GM04504 (cell line): Measurements from ENCODE around the gene CCNG2.
A peak's percentile ranks its signal among the peaks of the same experiment; 100 is the strongest.

Experiments
- DNase-seq: peaks from one replicate; pipeline ENCODE4 v3.0.0-alpha.2; 2012; ENCODE audit warnings: low read depth

Gene CCNG2

GRCh38 chr4:77178560-77178959 lies 21.6 kb downstream of the CCNG2 start:
- no peak for DNase-seq

DNA sequence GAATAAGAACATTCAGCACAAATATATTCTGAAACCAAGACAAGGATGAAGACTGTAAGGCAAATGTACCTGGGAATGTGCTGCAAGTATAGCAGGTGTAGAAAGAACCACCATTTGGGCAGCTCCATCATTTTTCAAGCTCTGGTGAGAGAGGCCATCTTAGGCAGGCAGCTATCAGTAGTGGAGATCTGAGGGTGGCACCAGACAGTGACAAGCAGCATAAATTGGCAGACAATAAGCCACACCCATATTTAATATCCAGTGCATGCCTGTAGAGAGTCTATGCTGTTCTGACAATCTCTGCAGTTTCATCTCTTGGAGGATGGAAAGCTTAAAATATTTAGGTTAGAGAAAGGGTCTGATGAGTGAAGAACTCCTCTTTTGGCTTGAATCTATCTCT lies 22.5 kb downstream of the CCNG2 start:
- DNase-seq, result no peak

DNA sequence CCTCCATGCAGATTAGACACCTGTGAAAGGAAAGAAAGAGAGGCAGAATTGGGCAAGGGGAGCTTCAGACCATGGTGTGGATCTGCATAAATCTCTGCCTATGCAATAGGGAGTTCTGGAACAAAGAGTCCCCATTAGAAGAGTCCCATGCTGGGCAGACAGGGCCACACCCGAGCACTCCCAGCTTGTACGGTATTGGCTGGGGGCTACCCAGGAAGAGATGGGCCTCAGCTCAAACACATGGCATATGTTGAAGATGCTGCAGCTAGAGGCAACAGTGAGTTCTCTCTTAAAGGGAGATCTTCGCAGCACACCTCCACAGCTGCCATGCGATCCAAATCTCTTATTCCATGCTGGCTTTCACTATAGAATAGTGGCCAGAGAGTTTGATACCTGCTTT lies 24.7 kb downstream of the CCNG2 start:
- no peak for DNase-seq

DNA sequence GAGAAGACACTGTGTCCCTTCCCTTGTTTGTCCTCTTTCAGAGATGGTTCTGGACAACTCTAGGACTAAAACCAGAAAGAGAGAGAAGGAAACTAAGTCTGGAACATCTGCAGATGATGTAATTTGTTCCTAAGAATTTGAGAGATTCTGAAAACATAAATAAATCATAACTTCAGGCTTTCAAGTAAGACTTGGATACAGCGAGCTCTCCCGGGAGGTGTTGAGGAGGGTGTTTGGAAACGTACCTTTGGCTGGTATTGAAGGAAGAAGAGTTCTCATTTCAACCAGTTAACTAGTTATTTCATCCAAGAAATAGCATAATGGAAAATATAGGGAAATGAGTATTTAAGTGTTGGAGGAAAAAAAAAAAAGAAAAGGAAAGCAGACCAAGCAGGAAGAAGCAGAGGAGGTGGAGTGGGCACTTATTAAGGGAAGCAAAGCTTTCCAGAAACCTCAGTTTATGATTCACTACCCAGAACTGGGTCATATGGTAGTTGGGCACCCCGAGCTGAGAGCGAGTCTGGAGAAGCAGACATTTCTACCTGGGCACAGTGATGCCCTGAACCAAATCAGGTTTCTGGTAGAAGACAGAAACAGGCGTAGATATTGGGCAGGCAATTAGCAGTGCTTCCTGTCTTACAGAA lies 26.9 kb downstream of the CCNG2 start:
- no peak for DNase-seq

DNA sequence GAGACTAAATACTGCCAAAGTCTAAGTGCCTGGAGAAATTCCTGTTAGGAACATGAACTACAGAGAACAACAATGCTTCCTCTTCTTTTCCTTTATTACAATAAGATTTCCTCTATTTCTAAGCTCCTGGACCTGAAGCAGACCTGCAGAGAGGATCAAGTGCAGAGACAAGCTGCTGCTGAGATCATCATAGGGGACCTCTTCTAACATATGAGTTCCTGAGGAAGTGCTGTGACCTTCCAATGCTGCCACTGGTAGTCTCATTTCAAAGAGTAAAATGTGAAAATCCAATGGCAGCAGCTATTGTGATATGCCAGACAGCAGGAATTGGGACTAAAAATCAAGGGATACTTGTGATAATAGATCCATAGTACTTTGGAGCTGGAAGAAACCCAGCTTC lies 28.0 kb downstream of the CCNG2 start:
- no peak for DNase-seq

GRCh38 chr4:77185686-77186085 lies 28.7 kb downstream of the CCNG2 start:
- no peak for DNase-seq

GRCh38 chr4:77187322-77187721 lies 30.3 kb downstream of the CCNG2 start:
- no peak for DNase-seq

- no peak for DNase-seq
Observed at GRCh38 chr4:77188498-77189220, 31.7 kb downstream of the CCNG2 start.

DNA sequence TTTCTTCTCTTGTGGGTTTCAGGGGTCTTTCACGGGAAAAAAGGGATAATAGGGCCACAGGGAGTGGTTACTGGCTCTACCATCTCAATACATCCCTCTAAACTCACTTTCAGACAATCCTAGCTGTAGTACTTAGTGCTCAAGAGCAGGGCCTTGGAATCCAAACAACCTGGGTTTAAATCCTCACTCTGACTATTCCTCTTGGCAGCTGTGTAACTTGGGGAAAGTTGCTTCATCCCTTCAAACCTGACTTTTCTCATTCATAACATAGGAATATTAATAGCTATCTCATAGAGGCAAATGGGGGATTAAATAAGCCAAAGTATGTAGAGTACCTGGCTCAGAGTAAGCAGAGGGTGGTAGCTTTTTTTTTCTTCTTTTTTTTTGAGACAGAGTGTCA lies 32.4 kb downstream of the CCNG2 start:
- no peak for DNase-seq

- no peak for DNase-seq
Observed at GRCh38 chr4:77190053-77190452, 33.0 kb downstream of the CCNG2 start.

GRCh38 chr4:77193046-77193445 lies 36.0 kb downstream of the CCNG2 start:
- no peak for DNase-seq

DNA sequence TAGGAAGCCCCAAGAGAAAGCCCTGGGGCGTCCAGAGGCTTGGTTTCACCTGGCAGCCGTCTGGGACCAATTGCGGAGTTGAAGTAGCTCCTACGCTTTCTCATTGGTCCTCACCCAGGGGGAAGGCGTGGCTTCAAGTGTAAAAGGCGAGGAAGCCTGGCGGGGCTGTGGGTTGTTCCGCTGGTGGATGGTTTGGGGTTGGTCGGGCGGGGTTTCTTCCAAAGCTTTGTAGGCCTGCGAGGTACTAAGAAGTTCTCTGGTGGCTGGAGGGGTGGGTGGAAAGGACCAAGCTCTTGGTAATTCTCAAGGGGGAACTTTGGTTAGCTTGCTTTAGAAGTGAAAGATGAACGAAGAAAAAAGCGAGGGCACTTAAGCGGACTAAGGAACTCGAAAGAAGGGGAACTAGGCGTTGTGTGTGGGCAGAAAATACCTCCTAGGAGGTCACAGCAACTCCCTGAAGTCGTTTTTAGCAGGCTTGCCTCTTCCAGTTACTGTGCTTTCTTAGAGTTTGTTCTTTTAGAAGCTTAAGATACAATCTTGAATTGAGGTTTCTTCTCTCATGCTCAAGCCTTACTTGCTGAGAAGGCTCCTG lies 36.6 kb downstream of the CCNG2 start:
- DNase-seq, result no peak

DNA sequence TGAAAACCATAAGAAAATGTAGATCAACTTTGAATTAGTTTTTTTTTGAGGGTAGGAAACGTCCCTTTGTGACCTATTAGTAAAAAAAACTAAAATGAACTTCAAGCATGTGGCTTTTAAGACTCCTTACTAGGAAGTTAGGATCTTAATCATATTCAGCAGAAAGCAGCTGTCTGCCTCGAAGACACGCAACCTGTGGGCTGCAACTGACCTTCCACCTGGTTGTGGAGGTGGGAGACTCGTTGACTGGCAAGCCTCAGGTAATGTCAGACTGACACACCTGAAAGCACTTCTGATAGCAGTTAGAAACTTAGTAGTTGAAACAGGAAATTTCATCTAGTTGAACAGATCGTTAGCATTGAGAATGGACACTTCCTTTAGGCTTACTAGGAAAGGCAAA lies 37.4 kb downstream of the CCNG2 start:
- DNase-seq, result no peak

DNA sequence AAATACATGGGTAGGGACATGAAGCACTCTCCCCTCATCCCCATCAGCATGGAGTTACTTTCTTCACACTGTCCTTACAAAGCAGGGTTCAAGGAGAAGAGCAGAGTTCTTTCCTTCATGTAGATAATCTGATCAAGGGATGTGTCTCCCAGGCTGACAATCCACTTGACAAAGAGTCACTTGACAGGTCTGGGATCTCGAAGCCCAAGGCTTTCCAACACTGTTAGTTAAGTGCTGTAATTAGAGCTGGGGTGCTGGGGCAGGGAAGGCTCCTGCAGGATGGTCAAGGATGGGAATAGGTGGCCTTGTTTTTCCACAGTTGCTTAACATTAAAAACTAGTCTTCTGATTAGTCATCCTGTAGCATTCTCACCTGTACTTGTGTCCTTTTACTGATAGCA lies 38.0 kb downstream of the CCNG2 start:
- no peak for DNase-seq

DNA sequence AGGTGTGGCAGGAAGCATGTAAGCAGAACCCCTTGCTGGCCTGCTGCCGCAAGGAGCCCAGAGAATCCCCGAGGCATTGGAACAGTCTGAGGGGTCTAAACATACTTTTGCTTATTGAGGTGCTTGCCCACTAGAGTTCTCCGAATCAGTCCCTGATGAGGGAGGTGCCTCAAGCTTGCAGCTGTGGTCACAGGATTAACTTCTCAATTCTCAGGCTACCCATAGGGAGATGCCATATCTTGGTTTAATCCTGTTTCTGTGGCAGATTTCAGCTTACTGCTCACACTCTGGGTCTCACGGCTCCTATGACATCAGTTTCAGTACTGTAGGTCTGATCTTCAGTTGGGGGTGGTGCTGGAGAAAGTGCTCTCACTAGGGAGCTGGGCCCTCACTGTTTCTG lies 39.9 kb downstream of the CCNG2 start:
- no peak for DNase-seq

DNA sequence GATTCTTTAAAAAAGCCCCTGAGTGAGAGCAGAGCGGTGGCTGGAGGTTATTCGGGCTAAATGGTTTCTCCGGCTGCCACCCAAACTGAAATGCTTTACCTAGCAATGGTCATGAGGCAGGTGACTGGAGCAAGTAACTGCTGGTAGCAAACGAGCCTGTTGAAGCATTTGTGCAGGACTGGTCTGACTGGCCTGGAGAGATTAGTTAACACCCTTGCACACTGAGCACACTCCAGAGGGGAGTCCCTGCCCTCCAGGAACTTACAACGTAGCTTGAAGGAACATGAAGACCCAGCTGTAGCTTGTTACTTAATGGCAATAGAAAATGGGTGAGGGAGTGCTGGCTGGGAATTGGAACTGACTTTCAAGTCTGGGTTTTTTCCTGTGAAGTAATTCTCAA lies 40.4 kb downstream of the CCNG2 start:
- DNase-seq, result no peak

- DNase-seq, result no peak
Observed at GRCh38 chr4:77197831-77198230, 40.8 kb downstream of the CCNG2 start.

DNA sequence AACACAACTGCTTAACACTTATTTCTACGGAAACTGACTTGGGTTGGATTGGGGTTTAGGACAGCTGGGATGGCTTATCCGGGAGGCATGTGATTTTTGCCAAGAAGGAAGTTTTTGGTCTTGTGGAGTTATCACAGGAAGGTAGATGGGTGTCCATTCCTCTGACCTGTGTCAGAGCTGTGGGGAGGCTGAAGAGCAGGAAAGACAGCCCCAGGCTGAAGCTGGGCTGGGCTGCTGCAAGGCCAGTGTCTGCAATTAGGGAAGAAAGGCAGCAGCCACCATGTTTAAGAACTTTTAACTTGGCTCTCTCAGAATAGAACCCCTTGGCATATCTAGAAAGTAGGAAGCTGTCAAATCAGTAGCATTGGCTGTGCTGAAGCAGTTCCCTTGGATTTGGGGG lies 42.3 kb downstream of the CCNG2 start:
- DNase-seq, result no peak

- DNase-seq, result no peak
Observed at GRCh38 chr4:77199701-77200100, 42.7 kb downstream of the CCNG2 start.

GRCh38 chr4:77201343-77201742 lies 44.3 kb downstream of the CCNG2 start:
- DNase-seq, result no peak

DNA sequence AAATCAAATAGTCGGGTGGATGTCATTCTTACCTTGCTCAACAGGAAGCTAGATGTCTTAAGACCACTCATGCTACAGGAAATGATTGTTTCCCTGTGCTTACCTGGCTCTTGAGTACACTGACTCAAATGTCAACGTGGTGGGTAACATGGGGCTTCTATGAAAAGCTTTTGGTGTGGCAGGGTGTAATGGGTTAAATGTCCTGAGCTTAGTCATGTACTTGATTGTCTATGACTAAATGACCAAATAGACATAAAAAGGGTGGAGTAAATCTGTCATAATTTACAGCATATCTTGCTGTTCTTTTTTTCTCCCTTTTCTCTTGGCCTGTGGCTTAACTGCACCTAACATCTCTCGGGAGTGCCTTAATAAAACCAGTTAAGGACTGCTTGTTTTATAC lies 44.9 kb downstream of the CCNG2 start:
- DNase-seq, result no peak

DNA sequence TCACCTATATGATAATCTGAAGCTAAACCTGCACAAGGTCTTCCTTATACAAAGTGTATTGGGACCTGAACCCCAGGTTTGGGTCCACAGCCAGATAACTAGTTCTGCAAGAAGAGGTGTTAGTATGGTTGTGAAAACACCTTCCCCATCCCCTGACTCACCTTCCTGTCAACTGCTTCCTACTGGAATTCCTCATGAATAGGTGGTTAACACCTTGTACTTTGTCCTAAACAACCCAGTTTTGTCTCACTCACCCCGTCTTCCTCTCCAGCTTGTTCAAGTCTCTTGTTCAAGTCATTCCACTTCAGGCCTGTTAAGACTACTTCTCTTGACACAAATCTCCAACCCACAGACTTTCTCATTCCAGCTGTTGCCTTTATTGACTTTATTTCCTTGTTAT lies 45.5 kb downstream of the CCNG2 start:
- no peak for DNase-seq

- DNase-seq, result peak; percentile 60
Observed at GRCh38 chr4:77203380-77204197, 46.6 kb downstream of the CCNG2 start.
